Measurements from ENCODE around the gene S100A6.
A peak's percentile ranks its signal among the peaks of the same experiment; 100 is the strongest.

Gene S100A6

DNA sequence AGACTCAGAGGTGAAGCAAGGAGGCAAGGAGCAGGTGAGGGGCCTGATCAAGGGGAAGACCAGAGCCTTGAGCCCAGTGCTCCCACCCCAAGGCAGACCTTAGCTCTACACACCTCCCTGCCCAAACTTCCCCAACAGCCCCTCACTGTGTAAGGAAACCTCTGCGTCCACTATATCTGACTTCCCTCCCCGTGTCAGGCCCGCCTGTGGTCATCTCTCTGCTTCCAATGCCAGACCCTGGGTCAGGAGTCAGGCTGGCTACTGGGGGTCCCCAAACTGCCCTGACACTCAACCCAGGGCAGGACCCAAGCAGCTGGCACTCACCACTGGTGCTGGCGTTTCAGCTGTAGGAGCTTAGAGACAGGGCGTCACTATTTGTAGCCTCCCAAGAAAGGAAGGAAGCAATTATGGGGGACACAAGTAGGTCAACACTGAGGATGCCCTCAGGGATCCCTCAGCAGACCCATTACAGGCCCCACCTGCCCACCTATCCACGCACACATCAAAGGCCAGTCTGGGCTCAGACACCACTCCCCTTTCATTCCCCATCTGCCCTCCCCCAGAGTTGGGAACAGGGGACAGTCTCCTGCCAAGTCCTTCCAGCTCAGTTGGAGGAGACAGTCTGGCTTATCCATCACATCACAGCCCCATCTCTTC lies 14.1 kb upstream of the S100A6 start:
- no peak for DNase-seq (ENCODE audit: low read depth, low spot score)
- H3K4me3 ChIP-seq (ENCODE audit: low read depth, low read length): no peak overlapping the region
- TF ChIP-seq, protein P1, sequence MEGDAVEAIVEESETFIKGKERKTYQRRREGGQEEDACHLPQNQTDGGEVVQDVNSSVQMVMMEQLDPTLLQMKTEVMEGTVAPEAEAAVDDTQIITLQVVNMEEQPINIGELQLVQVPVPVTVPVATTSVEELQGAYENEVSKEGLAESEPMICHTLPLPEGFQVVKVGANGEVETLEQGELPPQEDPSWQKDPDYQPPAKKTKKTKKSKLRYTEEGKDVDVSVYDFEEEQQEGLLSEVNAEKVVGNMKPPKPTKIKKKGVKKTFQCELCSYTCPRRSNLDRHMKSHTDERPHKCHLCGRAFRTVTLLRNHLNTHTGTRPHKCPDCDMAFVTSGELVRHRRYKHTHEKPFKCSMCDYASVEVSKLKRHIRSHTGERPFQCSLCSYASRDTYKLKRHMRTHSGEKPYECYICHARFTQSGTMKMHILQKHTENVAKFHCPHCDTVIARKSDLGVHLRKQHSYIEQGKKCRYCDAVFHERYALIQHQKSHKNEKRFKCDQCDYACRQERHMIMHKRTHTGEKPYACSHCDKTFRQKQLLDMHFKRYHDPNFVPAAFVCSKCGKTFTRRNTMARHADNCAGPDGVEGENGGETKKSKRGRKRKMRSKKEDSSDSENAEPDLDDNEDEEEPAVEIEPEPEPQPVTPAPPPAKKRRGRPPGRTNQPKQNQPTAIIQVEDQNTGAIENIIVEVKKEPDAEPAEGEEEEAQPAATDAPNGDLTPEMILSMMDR (IDR thresholded peaks at IDR 0.05; ENCODE audit: low read depth, low read length): no peak
- in situ Hi-C loops (cut with HindIII; ENCODE audit: low sequenced_read_pairs): no loop called here

DNA sequence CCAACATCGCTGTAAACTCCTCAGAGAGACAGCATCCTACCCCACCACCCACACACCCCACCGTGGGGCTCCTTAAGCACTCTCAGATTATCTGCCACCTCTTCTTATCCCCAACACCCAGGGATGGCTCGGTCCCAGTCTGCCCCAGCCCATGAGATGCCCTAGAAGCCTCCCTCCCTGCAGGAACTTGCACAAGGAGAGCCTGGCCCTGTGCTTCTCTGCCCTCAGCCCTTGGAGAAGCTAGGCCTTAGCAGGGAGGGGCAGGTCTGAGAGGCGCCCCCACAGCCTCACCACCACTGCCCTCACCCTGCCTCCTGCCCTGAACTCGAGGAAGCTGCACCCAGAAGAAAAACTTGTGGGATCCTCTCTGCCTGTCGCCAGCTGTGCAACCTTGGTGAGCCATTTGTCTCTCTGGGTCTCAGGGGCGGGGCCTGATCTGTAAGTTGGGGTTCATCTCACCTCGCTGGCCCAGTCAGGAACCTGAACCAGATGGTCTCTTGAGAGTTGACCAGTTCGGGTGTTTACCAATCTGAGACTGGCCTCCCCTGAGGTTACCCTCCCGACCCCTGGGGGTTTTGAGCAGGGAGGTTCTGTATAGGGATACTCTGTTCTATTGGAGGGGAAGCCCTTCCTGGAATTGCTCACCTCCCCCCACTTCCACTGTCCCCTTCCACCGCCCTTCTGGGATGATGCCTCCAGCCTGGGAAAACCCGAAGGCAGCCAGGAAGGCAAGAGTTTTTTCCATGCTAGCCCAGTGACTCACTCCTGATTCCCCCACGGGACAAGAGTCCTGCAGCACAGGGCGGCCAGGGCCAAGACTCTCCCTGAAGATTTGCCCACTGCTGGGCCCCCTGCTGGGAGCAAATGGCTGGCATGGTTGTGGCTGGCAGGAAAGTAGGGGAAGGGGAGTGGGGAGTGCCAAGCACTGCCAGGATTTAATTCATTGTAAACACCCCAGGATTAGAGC lies 13.2 kb upstream of the S100A6 start, which contains the start of gene S100A3:
S100A3 (minus strand) TSS at position 537 of the 967 bp plus-strand sequence. CDS start 773 bp downstream, outside the sequence.
- peak; percentile 77 for DNase-seq (ENCODE audit: low read depth, low spot score)
- H3K4me3 ChIP-seq (ENCODE audit: low read depth, low read length): no peak within 1 kb of the TSS
- TF ChIP-seq, protein P1 (IDR thresholded peaks at IDR 0.05; ENCODE audit: low read depth, low read length): no peak
- in situ Hi-C loops (cut with HindIII; ENCODE audit: low sequenced_read_pairs): no loop called here

DNA sequence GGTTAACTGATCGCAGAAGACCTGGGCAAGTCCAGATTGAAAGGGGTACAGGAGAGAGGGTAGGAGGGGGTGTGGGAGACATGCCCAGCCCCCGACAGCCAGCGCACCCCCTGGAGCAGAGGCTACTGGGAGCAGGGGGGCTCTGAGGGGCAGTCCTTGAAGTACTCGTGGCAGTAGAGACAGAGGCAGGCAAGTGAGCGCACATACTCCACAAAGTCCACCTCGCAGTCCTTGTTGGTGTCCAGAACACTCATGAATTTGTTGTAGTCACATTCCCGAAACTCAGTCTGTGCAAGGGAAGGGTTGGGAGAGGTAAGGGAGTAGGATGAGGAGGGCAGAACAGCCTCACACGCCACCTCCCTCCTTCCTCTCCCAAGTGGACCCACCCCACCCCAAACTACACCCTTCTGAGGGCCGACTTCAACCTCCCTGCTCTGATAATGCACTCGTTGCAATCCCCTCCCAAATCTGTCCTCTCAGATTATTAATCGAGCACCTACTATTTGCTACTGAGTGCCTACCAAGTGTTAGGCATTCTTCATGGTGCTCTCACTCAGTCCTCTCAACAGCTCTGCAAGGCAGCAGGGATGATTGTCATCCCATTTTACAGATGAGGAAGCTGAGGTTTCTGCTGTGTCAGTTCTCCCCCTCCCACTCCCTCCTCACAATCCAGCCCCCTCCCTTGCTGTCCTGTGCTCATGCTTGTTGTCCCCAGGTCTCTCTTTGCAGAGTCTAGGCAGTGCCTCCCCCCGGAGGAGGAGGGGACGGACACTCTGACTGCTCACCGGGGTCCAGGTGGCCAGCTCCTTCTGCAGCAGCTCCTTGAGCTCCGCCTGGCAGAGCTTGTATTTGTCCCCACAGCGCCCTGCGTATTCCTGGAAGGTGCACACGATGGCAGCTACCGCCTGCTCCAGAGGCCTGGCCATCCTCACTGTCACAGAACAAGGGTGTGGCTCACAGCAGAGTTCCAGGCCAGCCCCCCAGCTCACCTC lies 12.1 kb upstream of the S100A6 start:
- H3K4me3 ChIP-seq (ENCODE audit: low read depth, low read length): no peak overlapping the region
- TF ChIP-seq, protein P1 (IDR thresholded peaks at IDR 0.05; ENCODE audit: low read depth, low read length): no peak
- DNase-seq (ENCODE audit: low read depth, low spot score): no peak
- in situ Hi-C loops (cut with HindIII; ENCODE audit: low sequenced_read_pairs): no loop called here

DNA sequence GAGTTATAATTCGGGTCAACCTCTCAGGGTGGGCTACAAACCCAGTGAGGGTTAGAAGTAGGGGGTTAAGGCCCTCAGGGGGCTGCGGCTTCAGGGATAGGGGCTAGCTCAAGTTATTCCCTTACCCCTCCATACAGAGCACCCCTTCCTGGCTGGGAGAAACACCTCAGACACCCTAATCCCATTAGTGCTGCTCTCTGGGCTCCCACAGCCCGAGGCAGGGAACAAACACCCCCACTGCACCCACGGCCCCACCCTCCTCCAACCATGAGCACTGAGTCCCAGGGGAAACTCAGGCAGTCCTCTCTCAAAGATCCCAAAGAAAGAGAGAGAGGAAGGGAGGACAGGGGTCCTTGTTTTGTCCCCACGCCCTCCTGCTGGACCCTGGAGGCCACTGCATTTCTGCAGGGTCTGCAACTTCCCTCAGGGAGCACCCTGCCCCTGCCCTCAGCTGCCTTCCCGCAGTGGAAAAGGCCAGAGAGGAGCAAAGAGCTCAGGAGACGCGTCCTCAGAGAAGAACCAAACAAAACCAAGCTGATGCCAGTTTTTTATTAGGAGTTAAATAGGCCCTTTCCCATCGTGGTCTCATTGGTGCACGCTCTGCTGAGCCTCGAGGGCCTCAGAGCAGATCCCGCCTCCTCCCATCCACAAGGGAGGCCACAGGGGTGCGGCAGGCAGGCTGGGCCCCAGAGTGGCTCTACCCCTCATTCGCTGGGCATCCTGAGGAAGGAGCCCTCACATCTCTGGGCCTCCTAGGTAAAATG lies 11.2 kb upstream of the S100A6 start:
- DNase-seq (ENCODE audit: low read depth, low spot score): no peak
- TF ChIP-seq, protein P1 (IDR thresholded peaks at IDR 0.05; ENCODE audit: low read depth, low read length): no peak
- no peak overlapping the region for H3K4me3 ChIP-seq (ENCODE audit: low read depth, low read length)
- in situ Hi-C loops (cut with HindIII; ENCODE audit: low sequenced_read_pairs): no loop called here

DNA sequence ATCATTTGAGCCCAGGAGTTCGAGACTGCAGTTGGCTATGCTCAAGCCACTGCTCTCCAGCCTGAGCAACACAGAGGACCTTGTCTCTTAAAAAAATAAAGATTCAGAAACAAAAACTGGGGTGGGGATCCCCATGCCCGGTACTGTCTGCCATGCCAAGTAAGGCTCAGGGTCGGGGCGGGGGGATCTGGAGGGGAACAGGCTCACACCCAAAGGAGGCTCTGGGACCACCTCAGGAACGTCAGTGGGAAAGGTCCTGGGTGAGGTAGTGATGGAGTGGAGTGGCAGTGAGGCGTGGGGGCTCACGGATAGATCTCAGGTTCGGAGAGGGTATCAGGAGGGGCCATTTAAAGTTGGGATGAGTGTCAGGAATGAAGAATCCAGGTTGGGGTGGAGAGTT lies 10.6 kb upstream of the S100A6 start:
- in situ Hi-C loops (cut with HindIII; ENCODE audit: low sequenced_read_pairs): no loop called here
- no peak for DNase-seq (ENCODE audit: low read depth, low spot score)
- no peak overlapping the region for H3K4me3 ChIP-seq (ENCODE audit: low read depth, low read length)
- TF ChIP-seq, protein P1 (IDR thresholded peaks at IDR 0.05; ENCODE audit: low read depth, low read length): no peak

Data from astrocyte of the spinal cord (primary cell).